Heart left ventricle (tissue), 13 donors: ENCODE results near the gene NHERF1.

Experiments used
- POLR2A ChIP-seq, 2 donors: fragments of 450-650 bp; IDR thresholded peaks; one replicate each; pipeline ENCODE4 v1.6.1; 2017; ENCODE audit warnings: antibody characterized with exemption in 2 of 2, mild to moderate bottlenecking in 2 of 2, moderate library complexity in 2 of 2
- TF ChIP-seq, protein P1 (sequence below), 12 donors: fragments of 200-600 bp; sonication (generic) in 4 of 12; IDR thresholded peaks; one replicate each; pipeline versions ENCODE4 v1.5.0 to v1.8.0; 2018 to 2022; ENCODE audit warnings: antibody characterized with exemption in 12 of 12, mild to moderate bottlenecking in 5 of 12
- donor health status: ischemic (EF 13 %, LVEDD 7.1; RV severe dilation, severe dysfunction).
- donor health status: DM: no; HTN: yes; CAD: no.
- donor health status: DM: no; HTN: no; CAD: no.
- donor health status: ischemic (EF 25% LVEDD 6.9; RV normal size, moderate dysfunction).
- donor health status: ischemic (EF 25% LVEDD 5.7; RV mildly dilated, moderate dysfunction).
- donor health status: ischemic (EF 35%, LVEDD 5.7; RV mildly dilated, moderate dysfunction).
- donor health status: nonischemic (EF 11% LVEDD 7.7; RV severe dilation, severe dysfunction).
- donor health status: DM: yes; HTN: yes; CAD: no.
- donor health status: PGD.
- donor health status: ischemic (EF 29% LVEDD 5.4; RV normal size, mild dysfunction).
- donor health status: nonischemic (EF 23%, LVEDD 6.1; RV moderate dilation, normal function).

- TF ChIP-seq POLR2A (IDR thresholded peaks at IDR 0.05): no peak
- TF ChIP-seq, protein P1, sequence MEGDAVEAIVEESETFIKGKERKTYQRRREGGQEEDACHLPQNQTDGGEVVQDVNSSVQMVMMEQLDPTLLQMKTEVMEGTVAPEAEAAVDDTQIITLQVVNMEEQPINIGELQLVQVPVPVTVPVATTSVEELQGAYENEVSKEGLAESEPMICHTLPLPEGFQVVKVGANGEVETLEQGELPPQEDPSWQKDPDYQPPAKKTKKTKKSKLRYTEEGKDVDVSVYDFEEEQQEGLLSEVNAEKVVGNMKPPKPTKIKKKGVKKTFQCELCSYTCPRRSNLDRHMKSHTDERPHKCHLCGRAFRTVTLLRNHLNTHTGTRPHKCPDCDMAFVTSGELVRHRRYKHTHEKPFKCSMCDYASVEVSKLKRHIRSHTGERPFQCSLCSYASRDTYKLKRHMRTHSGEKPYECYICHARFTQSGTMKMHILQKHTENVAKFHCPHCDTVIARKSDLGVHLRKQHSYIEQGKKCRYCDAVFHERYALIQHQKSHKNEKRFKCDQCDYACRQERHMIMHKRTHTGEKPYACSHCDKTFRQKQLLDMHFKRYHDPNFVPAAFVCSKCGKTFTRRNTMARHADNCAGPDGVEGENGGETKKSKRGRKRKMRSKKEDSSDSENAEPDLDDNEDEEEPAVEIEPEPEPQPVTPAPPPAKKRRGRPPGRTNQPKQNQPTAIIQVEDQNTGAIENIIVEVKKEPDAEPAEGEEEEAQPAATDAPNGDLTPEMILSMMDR (IDR thresholded peaks at IDR 0.05): no peak
Observed at GRCh38 chr17:74722782-74723181, 25.6 kb upstream of the NHERF1 start.
